Astrocyte (in vitro differentiated cells and primary cell): ENCODE measurements around the gene A1BG.

Source experiments
- EZH2 ChIP-seq: IDR thresholded peaks from 2 replicates; pipeline ENCODE4 v1.6.1; 2012; ENCODE audit warnings: mild to moderate bottlenecking, low read length, inconsistent platforms; ENCODE audit not compliant: insufficient read depth
- TF ChIP-seq, protein P1 (sequence below): IDR thresholded peaks from 2 replicates; pipeline ENCODE4 v1.5.1; 2011; ENCODE audit warnings: low read depth, mild to moderate bottlenecking, inconsistent platforms, low read length, moderate library complexity; ENCODE audit not compliant: insufficient read depth

DNA sequence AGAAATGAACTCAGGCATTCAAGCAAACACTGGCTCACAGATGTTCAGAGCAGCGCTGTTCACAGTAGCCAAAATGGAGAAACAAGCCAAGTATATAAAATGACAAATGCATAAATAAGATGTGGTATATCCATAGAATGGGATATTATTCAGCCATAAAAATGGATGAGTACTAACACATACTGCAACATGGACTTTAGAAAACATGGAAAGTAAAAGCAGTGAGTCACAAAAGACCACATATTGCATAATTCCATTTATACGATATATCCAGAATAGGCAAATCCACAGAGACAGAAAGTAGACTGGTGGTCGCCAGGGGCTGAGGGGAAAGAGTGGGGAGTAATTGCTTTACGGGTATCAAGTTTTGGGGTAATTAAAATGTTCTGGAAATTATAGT is 20.9 kb upstream of the A1BG start:
- TF ChIP-seq, protein P1, sequence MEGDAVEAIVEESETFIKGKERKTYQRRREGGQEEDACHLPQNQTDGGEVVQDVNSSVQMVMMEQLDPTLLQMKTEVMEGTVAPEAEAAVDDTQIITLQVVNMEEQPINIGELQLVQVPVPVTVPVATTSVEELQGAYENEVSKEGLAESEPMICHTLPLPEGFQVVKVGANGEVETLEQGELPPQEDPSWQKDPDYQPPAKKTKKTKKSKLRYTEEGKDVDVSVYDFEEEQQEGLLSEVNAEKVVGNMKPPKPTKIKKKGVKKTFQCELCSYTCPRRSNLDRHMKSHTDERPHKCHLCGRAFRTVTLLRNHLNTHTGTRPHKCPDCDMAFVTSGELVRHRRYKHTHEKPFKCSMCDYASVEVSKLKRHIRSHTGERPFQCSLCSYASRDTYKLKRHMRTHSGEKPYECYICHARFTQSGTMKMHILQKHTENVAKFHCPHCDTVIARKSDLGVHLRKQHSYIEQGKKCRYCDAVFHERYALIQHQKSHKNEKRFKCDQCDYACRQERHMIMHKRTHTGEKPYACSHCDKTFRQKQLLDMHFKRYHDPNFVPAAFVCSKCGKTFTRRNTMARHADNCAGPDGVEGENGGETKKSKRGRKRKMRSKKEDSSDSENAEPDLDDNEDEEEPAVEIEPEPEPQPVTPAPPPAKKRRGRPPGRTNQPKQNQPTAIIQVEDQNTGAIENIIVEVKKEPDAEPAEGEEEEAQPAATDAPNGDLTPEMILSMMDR: no peak
- no peak for TF ChIP-seq EZH2
